ENCODE results near the gene CALU.

DNA sequence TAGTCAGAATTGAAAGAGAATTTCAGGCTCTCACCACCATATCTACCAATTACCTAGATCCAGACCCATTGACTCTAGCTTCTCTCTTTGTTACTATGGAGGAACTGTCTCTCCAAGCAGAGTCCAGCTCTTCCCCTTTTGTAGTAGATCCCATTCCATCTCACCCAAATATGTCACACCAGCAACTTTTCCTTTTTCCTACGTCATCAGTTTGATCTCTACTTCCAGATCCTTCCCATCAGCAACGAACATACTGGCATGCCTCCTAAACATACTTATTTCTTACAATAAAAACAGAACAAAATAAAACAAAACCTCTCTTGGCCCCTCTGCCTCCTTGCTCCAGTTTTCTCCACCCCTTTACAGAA lies 5.9 kb upstream of the CALU start:
- TF ChIP-seq, protein P1, sequence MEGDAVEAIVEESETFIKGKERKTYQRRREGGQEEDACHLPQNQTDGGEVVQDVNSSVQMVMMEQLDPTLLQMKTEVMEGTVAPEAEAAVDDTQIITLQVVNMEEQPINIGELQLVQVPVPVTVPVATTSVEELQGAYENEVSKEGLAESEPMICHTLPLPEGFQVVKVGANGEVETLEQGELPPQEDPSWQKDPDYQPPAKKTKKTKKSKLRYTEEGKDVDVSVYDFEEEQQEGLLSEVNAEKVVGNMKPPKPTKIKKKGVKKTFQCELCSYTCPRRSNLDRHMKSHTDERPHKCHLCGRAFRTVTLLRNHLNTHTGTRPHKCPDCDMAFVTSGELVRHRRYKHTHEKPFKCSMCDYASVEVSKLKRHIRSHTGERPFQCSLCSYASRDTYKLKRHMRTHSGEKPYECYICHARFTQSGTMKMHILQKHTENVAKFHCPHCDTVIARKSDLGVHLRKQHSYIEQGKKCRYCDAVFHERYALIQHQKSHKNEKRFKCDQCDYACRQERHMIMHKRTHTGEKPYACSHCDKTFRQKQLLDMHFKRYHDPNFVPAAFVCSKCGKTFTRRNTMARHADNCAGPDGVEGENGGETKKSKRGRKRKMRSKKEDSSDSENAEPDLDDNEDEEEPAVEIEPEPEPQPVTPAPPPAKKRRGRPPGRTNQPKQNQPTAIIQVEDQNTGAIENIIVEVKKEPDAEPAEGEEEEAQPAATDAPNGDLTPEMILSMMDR (IDR thresholded peaks at IDR 0.05; ENCODE audit: poor library complexity, severe bottlenecking): no peak
- TF ChIP-seq EZH2 (IDR thresholded peaks at IDR 0.05; ENCODE audit: borderline replicate concordance, insufficient read depth, low read length, poor library complexity, severe bottlenecking): no peak
